ENCODE results near the gene FNIP2. TPM values are rescaled to one million over a fixed set of nuclear protein-coding genes. Genes with fewer than 3 reads are reported as not detected.

FNIP2 gene
- total RNA-seq, 2 donors from 2014 or later: 26.7 to 38.2 TPM

DNA sequence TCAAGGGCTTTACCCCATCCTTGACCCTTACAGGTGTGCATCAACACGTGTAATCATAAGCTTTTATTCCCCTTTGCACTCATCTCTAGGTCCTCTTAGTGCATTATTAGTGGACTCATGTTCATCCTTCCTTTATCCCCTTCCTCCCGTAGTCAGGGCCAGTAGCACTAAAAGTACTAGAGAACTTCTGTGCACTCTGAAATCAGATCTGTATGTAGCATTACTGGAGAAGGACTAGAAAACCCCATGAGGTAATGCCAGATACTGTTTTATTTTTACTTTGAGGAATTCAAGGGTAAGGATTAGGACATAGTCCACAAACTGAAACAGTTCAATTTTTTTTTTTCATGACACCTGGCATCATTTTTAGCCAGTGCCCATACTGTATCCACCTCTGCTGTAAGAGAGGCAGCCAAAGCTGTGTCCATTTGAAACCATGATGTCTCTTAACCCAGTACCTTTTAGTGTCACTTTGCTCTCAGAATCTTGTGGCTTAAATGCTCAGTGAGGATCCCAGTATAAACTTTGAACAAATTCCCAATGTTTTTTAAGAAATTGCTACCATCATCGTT lies 134.7 kb downstream of the FNIP2 start:
- intact Hi-C loops (cut with DNase I): no loop called here
- H3K9me3 ChIP-seq: no peaks in the 10 kb centered on the region
- TF ChIP-seq POLR2A (IDR thresholded peaks at IDR 0.05): no peak
- no peak for TF ChIP-seq CTCF (IDR thresholded peaks at IDR 0.05)
- H3K27ac ChIP-seq: no peak overlapping the region
- 75 to 92% methylated on average over 3 of the region's 3 CpGs for WGBS, 2 donors
- no peak overlapping the region for H3K4me3 ChIP-seq
- ATAC-seq (no peak), DNase-seq (no peak)
- no peaks in the 10 kb centered on the region for H3K4me1 ChIP-seq
- peaks cover 0 to 6% of the 10 kb centered on the region in 2 donors for H3K36me3 ChIP-seq (replicated peaks in 1 of 2; ENCODE audit: insufficient read depth in 1 of 2, low read depth in 2 of 2)
- no peaks in the 10 kb centered on the region for H3K27me3 ChIP-seq

GRCh38 chr4:158904815-158905214 lies 136.0 kb downstream of the FNIP2 start:
- intact Hi-C loops (cut with DNase I): no loop called here
- 90 to 92% methylated on average over 1 of the region's 1 CpG for WGBS, 2 donors
- DNase-seq: no peak
- no peaks in the 10 kb centered on the region for H3K27me3 ChIP-seq
- no peak overlapping the region for H3K4me3 ChIP-seq
- peaks cover 0 to 6% of the 10 kb centered on the region in 2 donors for H3K36me3 ChIP-seq (replicated peaks in 1 of 2; ENCODE audit: insufficient read depth in 1 of 2, low read depth in 2 of 2)
- H3K9me3 ChIP-seq: no peaks in the 10 kb centered on the region
- no peak for TF ChIP-seq POLR2A (IDR thresholded peaks at IDR 0.05)
- no peak for TF ChIP-seq CTCF (IDR thresholded peaks at IDR 0.05)
- H3K27ac ChIP-seq: no peak overlapping the region
- ATAC-seq: no peak
- no peaks in the 10 kb centered on the region for H3K4me1 ChIP-seq

DNA sequence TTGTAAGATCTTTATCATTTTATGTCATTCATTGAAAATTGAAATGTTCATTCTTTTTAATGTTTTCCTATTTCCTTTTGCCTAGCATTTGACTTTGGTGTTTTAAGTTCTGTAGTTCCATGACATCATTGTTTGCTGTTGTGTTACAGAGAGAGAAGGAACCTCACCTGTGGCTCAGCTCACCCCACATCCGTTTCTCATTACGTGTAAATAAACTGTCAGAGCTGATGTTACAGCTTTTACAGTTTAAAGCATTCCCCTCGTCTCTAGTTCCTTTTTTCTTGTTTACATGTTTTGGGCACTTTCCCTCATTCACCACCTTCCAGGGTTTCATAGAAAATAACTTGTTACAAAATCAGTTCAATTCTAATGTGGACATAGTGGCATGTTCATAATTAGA lies 137.2 kb downstream of the FNIP2 start:
- intact Hi-C loops (cut with DNase I): no loop called here
- 81 to 82% methylated on average over 3 of the region's 3 CpGs for WGBS, 2 donors
- no peak for DNase-seq

GRCh38 chr4:158912390-158912789 lies 143.6 kb downstream of the FNIP2 start:
- Histone ChIP-seq H3K9me3 (no peaks in the 10 kb centered on the region), H3K27ac (no peak overlapping the region), H3K4me1 (no peaks in the 10 kb centered on the region), H3K36me3 (replicated peaks in 1 of 2; ENCODE audit: insufficient read depth in 1 of 2, low read depth in 2 of 2) (no peaks in the 10 kb centered on the region), H3K4me3 (no peak overlapping the region), H3K27me3 (no peaks in the 10 kb centered on the region)
- intact Hi-C loops (cut with DNase I): no loop called here
- ATAC-seq (no peak), DNase-seq (no peak)
- TF ChIP-seq POLR2A (IDR thresholded peaks at IDR 0.05) (no peak), CTCF (IDR thresholded peaks at IDR 0.05) (no peak)
- 87 to 89% methylated on average over 2 of the region's 2 CpGs for WGBS, 2 donors

More for the DNA sequence above, 137.2 kb downstream of the FNIP2 start:
- Histone ChIP-seq H3K27ac (no peak overlapping the region), H3K4me1 (no peaks in the 10 kb centered on the region), H3K36me3 (replicated peaks in 1 of 2; ENCODE audit: insufficient read depth in 1 of 2, low read depth in 2 of 2) (peaks cover 0 to 6% of the 10 kb centered on the region in 2 donors), H3K27me3 (no peaks in the 10 kb centered on the region), H3K4me3 (no peak overlapping the region), H3K9me3 (no peaks in the 10 kb centered on the region)
- TF ChIP-seq POLR2A (IDR thresholded peaks at IDR 0.05) (no peak), CTCF (IDR thresholded peaks at IDR 0.05) (no peak)
- ATAC-seq: no peak

GRCh38 chr4:158912806-158913205 lies 144.0 kb downstream of the FNIP2 start:
- Histone ChIP-seq H3K4me3 (no peak overlapping the region), H3K9me3 (no peaks in the 10 kb centered on the region), H3K27me3 (no peaks in the 10 kb centered on the region), H3K27ac (no peak overlapping the region), H3K4me1 (no peaks in the 10 kb centered on the region), H3K36me3 (replicated peaks in 1 of 2; ENCODE audit: insufficient read depth in 1 of 2, low read depth in 2 of 2) (no peaks in the 10 kb centered on the region)
- intact Hi-C loops (cut with DNase I): no loop called here
- 69 to 74% methylated on average over 6 of the region's 6 CpGs for WGBS, 2 donors
- TF ChIP-seq POLR2A (IDR thresholded peaks at IDR 0.05) (no peak), CTCF (IDR thresholded peaks at IDR 0.05) (no peak)
- no peak for DNase-seq
- ATAC-seq: no peak
